D341Med (cell line): ENCODE measurements around the gene CRACR2B.

ENCODE experiments used
- DNase-seq: peaks from one replicate; pipeline ENCODE4 v3.0.0; 2012; ENCODE audit warnings: low spot score

CRACR2B gene

GRCh38 chr11:827897-828192 lies at the start of gene CRACR2B:
Gene CRACR2B, plus strand, starts transcription at chr11:827919. Its CDS starts 689 bp downstream, at chr11:828608.
- no peak for DNase-seq

DNA sequence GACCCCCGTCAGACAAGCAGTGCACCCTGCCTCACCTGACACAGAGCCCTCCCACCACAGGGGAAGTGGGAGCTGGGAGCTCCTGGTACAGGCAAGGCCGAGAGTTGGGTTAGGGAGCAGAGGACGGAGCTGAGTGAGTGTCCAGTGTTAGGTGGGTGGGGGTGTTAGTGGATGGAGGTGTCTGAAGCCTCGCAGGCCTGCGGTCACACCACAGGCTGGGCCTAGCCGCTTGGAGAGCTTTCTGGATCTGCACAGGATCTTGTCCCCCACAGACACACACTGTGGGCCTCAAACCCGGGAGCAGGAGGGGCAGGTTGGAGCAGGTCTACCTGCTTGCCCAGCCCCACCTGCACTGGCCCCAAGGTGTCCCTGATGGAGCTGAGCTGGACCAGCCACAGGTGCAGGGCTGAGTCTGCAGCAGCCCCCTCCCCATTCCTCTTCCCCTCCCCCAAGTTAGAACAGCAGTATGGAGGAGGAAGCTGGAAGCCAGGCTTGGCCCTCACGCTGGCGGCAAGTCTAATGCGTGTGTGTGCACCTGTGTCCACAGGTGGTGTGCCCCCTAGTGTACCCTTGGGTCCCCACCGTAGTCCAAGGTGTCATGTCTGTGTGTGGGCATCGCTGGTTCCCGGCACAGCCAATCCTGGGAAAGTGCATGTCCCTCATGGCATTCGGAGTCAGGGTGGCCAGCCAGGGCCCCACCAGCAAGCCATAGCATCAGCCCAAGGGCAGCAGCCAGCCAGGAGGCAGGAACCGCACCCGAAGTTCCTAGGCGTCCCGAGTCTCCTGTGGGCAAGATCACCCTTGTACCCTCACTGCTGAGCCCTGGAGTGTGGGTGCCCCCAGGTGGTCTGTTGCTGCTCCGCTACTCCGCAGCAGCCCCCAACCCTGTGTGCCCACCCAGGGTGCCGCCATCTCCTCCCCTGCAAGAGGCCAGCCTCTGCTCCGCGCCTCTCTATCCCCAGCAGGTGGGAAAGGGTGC lies 48.5 kb upstream of the CRACR2B start:
- no peak for DNase-seq

DNA sequence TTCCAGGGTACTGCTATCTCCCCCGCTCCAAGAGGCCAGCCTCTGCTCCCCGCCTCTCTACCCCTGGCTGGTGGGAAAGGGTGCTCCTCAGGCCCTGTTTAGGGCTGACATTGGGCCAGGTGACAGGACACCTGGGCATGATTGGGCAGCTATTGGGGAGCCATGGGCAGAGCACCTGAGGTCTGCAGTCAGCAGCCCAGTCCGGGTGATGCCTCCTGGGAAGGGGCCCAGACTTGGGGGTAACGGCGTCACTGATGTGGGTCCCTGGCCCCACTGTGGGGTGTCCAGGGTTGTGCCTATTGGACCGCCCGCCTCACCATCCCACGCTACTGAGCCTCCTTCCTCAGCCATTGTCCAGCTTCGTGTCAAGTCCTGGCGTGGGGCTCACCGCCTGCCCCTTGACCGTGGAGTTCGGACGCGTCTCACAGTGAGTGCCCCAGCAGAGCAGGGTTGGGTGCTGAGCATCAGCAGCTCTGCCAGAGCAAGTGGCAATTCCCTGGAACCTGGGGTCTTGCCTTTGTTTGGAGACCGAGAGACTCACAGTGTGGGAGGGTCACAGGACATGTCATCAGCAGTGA lies 47.7 kb upstream of the CRACR2B start:
- no peak for DNase-seq

DNA sequence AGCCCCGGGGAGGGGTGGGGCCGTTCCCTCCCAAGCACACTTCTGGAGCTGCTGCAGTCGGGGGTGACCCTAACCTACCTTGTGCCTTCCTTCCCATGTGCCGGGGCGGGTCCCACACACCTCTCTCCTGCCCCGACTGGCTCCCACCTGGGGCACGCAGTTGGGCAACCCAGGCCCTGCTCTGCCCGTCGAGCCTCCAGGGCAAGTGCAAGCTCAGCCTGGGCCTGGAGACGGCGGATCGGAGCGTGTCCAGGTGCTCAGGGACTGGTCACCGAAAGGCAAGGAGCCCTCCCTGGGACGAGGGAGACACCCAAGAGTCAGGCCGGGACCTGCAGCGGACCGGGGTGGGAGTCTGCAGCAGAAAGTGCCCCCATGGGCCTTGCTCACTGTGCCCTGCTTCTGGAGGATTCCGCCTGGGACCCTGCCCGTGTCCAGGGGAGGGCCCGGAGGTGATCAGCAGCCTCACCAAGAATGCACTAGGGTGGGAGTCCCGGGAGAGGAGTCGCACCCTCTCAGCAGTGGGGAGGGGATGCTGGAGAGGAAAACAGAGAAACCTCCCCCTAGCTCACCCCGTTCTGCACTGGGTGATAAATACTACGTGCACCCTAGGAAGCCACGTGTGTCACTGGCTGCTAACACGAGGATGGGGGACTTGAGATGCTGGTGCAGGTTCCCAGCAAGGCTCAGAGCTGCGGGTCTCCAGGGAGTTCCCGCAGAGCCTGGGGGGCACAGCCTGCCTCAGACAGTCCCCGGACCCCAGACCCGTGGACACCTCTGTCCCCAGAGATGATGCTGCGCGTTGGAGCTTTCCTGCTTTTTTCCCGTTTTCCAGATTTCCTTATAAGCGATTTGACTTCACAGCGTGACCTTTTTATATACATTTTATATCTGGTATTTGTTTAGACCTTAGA lies 45.2 kb upstream of the CRACR2B start:
- no peak for DNase-seq

DNA sequence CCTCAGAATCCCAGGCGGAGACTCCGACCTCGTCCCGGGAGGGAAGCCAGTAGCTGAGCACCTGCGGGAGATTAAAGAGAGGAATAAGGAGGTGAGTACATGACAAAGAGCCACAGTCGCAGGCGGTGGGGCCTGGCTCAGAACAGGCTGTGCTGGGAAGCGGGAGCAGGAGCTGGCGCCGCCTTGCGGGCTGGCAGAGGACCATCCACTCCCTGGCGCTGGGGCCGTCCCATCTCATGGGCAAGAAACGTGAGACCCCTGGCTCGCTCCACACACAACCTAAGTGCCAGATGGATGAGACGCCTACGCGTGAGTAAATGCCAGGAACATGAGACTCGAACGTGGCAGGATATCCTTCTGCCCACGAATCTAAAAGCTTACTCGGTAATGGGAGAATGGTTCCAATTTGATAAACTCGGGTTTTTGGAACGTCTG lies 44.1 kb upstream of the CRACR2B start:
- peak; percentile 90 for DNase-seq

- DNase-seq = no peak
Measured at GRCh38 chr11:786235-787083, 41.3 kb upstream of the CRACR2B start.

DNA sequence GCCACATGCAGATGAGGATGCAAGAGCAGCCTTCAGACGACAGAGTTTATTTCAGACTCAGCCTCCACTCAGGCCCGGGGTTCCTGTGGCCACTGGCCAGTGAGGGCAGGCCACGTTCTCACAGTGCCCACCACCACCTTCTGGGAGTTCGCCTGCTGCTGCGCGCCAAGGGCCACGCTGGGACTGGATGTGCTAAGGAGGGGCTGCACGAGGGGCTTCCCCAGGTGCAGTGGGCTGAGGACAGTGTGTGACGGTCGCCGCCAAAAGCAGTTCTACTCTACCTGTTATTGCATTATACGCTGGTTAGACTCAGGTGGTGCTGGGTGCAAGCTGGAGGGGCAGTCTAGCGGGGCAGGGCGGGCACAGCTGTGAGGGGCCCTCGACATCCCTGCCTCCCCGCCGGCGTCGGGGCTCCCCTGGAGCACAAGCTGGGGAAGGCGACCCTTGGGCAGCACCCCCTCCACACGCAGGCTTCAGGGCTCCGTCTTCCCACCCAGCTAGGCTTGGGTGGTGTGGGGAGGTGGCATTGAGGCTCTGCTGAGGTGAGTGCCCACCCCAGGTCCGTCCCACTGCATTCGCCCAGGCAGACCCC lies 40.5 kb upstream of the CRACR2B start:
- no peak for DNase-seq

GRCh38 chr11:788009-788640 lies 39.6 kb upstream of the CRACR2B start:
- no peak for DNase-seq

GRCh38 chr11:788953-789940 lies 38.5 kb upstream of the CRACR2B start:
- no peak for DNase-seq

- peak; percentile 81 for DNase-seq
Measured at GRCh38 chr11:789943-790342, 37.8 kb upstream of the CRACR2B start, which contains the start of gene CEND1. Gene CEND1, minus strand, starts transcription at chr11:790090. Its CDS starts 1,514 bp downstream, at chr11:788576.

DNA sequence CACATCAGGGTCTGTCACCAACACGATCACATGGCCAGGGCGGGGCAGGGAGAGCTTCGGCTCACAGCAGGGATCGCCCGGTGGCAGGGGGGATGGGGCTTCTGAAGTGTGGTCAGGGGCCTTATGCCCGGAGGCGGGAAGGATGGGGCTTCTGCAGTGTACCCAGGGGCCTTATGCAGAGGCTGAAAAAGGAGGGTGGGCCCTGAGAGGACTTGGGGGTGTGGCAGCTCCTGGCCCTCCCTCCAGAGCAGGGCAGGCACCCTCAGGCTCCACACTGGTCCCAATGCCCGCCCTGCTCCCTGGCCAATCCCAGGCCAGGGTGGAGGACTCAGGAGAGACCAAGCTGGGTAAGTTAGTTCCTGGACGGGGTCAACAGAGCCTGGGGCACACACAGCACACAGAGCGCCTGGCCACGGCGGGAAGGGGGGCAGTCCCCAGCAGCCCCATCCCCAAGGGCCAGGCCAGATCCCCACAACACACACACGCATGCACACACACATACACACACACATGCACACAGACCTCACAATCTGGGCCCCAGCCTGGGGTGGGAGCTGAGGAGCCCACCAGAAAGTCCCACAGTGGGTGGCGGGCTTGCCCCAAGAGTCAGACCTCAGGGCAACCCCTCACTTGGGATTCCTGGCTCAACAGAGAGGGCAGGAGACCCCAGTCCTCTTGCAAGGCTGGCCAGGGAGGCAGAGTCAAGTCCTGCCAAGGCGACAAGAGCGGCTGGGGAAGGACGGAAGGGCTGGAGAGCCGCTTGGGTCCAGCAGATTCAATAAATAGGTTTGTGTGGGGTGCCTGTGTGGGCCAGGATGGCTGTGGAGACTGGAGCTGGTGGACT lies 36.8 kb upstream of the CRACR2B start:
- DNase-seq = no peak

GRCh38 chr11:791658-792534 lies 35.8 kb upstream of the CRACR2B start:
- no peak for DNase-seq

DNA sequence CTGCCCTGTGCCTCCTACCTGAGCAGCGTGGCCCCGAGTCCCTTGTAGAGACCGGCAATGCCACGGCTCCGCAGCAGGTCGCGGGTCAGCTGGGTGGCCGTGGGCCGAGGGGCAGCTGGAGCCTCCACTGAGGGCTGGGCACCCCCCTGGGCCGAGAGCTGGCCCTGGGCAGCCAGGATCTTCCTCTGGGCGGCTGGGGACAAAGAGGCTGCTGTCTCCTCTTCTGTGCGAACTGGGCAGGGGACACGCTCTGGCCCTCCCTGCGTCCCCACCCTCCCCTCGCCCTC lies 35.2 kb upstream of the CRACR2B start:
- no peak for DNase-seq

- no peak for DNase-seq
Measured at GRCh38 chr11:792873-793272, 34.8 kb upstream of the CRACR2B start.

- DNase-seq = peak; percentile 71
Measured at GRCh38 chr11:793556-793955, 34.2 kb upstream of the CRACR2B start.

DNA sequence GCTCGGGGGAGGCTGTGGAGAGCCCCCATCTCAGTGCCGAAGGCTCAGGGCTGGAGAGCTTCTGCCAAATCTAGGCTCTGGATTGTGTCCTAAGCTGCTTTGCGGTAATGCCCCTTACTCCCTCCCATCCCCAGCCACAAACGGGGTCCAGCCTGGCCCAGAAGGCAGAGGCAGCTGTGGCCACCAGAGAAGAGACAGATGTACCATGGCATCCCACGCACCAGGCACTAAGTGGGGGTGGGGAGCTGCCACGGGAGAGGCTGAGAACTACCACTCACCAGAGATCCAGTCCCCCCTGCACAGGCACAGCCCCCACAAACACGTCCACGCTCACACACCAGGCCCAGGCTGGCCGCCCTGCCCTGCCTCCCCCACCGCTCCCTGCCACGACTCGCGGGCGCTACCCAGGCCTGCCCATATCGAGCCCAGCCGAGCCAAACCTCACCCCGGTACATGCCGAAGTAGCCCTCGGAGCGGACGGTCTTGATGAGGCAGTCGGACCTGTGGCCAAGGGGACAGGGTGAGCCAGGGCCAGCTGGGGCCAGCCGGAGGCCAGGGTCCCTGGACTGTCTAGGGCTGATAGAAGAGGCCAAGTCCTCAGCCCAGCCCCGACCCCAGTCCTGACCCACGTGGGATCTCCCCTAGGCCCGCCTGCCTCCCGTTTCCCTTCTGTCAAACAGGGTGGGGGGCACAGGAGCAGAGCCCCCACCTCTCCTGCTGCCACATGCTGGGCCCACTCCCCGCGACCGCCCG lies 33.5 kb upstream of the CRACR2B start:
- DNase-seq = no peak
